HepG2 (cell line): ENCODE data around the gene VAMP2. TPM values are rescaled to one million over a fixed set of nuclear protein-coding genes. Genes with fewer than 3 reads are reported as not detected.
A peak's percentile ranks its signal among the peaks of the same experiment; 100 is the strongest.

ENCODE experiments used
- ASH2L ChIP-seq: fragments of 300-600, 200-600 bp; sonication (generic); IDR thresholded peaks from 2 replicates; pipeline ENCODE4 v1.7.0; 2017; ENCODE audit warnings: low read depth, mild to moderate bottlenecking, moderate library complexity, mixed read lengths, low read length; ENCODE audit not compliant: insufficient read length
- ATRX ChIP-seq: sonication (generic); formaldehyde crosslinking; IDR thresholded peaks from 2 replicates; pipeline ENCODE4 v1.4.0; 2020; ENCODE audit warnings: missing genetic modification reagents, borderline replicate concordance
- BCL6 ChIP-seq: IDR thresholded peaks from 2 replicates; pipeline ENCODE4 v1.6.1; 2016; ENCODE audit warnings: missing genetic modification reagents, missing compliant biosample characterization
- CBFB ChIP-seq: sonication (generic); formaldehyde crosslinking; IDR thresholded peaks from 2 replicates; pipeline ENCODE4 v1.4.0; 2020; ENCODE audit warnings: missing genetic modification reagents
- ETV6 ChIP-seq: sonication (generic); formaldehyde crosslinking; conservative IDR thresholded peaks from 2 replicates; pipeline ENCODE4 v1.4.0; 2020; ENCODE audit warnings: missing genetic modification reagents
- GABPB1 ChIP-seq: IDR thresholded peaks from 2 replicates; pipeline ENCODE4 v1.6.1; 2016; ENCODE audit warnings: mild to moderate bottlenecking, missing genetic modification reagents, moderate library complexity, missing compliant biosample characterization
- MED8 ChIP-seq: sonication (generic); formaldehyde crosslinking; IDR thresholded peaks from 2 replicates; pipeline ENCODE4 v1.8.1; 2023; ENCODE audit warnings: mild to moderate bottlenecking, missing genetic modification reagents; ENCODE audit not compliant: insufficient replicate concordance
- NPAS2 ChIP-seq: sonication (generic); formaldehyde crosslinking; IDR thresholded peaks from 2 replicates; pipeline ENCODE4 v1.8.0; 2022; ENCODE audit warnings: mild to moderate bottlenecking, missing genetic modification reagents, borderline replicate concordance
- NR1H2 ChIP-seq: sonication (generic); formaldehyde crosslinking; IDR thresholded peaks from 2 replicates; pipeline ENCODE4 v1.8.1; 2022; ENCODE audit warnings: low read depth, missing genetic modification reagents, borderline replicate concordance
- PCBP1 ChIP-seq: fragments of 200-400 bp; formaldehyde crosslinking; IDR thresholded peaks from 2 replicates; pipeline ENCODE4 v1.6.1; 2017; ENCODE audit warnings: mild to moderate bottlenecking, low read depth, low read length, borderline replicate concordance
- PTBP1 ChIP-seq: fragments of 200-400 bp; formaldehyde crosslinking; IDR thresholded peaks from 2 replicates; pipeline ENCODE4 v1.6.1; 2018; ENCODE audit warnings: low read length, low read depth; ENCODE audit not compliant: poor library complexity, severe bottlenecking
- RAD51 ChIP-seq: fragments of 450-650 bp; IDR thresholded peaks from 2 replicates; pipeline ENCODE4 v1.6.1; 2016; ENCODE audit warnings: borderline replicate concordance
- RORA ChIP-seq: sonication (generic); formaldehyde crosslinking; IDR thresholded peaks from 2 replicates; pipeline ENCODE4 v1.5.0; 2020; ENCODE audit warnings: mild to moderate bottlenecking, missing genetic modification reagents, moderate library complexity
- SRY ChIP-seq: sonication (generic); formaldehyde crosslinking; IDR thresholded peaks from 2 replicates; pipeline ENCODE4 v1.8.0; 2022; ENCODE audit warnings: mild to moderate bottlenecking, missing genetic modification reagents
- TEF ChIP-seq: sonication (generic); formaldehyde crosslinking; IDR thresholded peaks from 2 replicates; pipeline ENCODE4 v1.5.0; 2020; ENCODE audit warnings: missing genetic modification reagents
- XBP1 ChIP-seq: sonication (generic); formaldehyde crosslinking; IDR thresholded peaks from 2 replicates; pipeline ENCODE4 v1.5.0; 2020; ENCODE audit warnings: missing genetic modification reagents
- ZFY ChIP-seq: sonication (generic); formaldehyde crosslinking; IDR thresholded peaks from 2 replicates; pipeline ENCODE4 v1.4.0; 2020; ENCODE audit warnings: missing genetic modification reagents
- ZKSCAN1 ChIP-seq: fragments of 150-350 bp; IDR thresholded peaks from 2 replicates; pipeline ENCODE4 v1.6.1; 2014; ENCODE audit warnings: low read length
- ZNF143 ChIP-seq: sonication (generic); formaldehyde crosslinking; IDR thresholded peaks from 2 replicates; pipeline ENCODE4 v1.4.0; 2020; ENCODE audit warnings: missing genetic modification reagents
- ZNF234 ChIP-seq: sonication (generic); formaldehyde crosslinking; conservative IDR thresholded peaks from 2 replicates; pipeline ENCODE4 v1.5.1; 2020; ENCODE audit warnings: mild to moderate bottlenecking, missing genetic modification reagents
- ZNF263 ChIP-seq: sonication (generic); formaldehyde crosslinking; IDR thresholded peaks from 2 replicates; pipeline ENCODE4 v1.4.0; 2020; ENCODE audit warnings: missing genetic modification reagents
- ZNF337 ChIP-seq: sonication (generic); formaldehyde crosslinking; IDR thresholded peaks from 2 replicates; pipeline ENCODE4 v1.5.1; 2020; ENCODE audit warnings: missing genetic modification reagents, low read depth, mild to moderate bottlenecking, borderline replicate concordance
- ZNF570 ChIP-seq: sonication (generic); formaldehyde crosslinking; IDR thresholded peaks from 2 replicates; pipeline ENCODE4 v1.4.0; 2020; ENCODE audit warnings: mild to moderate bottlenecking, missing genetic modification reagents, borderline replicate concordance
- ZNF772 ChIP-seq: sonication (generic); formaldehyde crosslinking; IDR thresholded peaks from 2 replicates; pipeline ENCODE4 v1.5.0; 2020; ENCODE audit warnings: mild to moderate bottlenecking, missing genetic modification reagents
- polyA plus RNA-seq, 8 experiments: library from polyadenylated mRNA; depleted of rRNA in 3 of 8; stranded (reverse) in 7 of 8; unstranded in 1 of 8; fragments of >200 nt; fragmentation: Illumina TruSeq in 4 of 8; extraction: Trizol in 4 of 8; gene quantifications; 2 replicates each; pipeline versions ENCODE4 v1.2.1 to v1.2.3, GENCODE V29; 2011 to 2016; ENCODE audit warnings: low read depth in 4 of 8, missing spikeins in 1 of 8, mixed read lengths in 1 of 8; ENCODE audit not compliant: insufficient read depth in 1 of 8
- total RNA-seq, 5 experiments: library from RNA; depleted of rRNA; stranded (reverse); fragments of >200 nt; fragmentation: Illumina TruSeq; extraction: Trizol; gene quantifications; 2 replicates each; pipeline ENCODE4 v1.2.3, GENCODE V29; 2016; ENCODE audit warnings: low read depth in 1 of 5
- TF ChIP-seq, protein P1 (sequence below): IDR thresholded peaks from 2 replicates; pipeline ENCODE4 v1.6.1; 2016; ENCODE audit warnings: missing genetic modification reagents, missing compliant biosample characterization
- TF ChIP-seq, protein P2 (sequence below): sonication (generic); formaldehyde crosslinking; IDR thresholded peaks from 2 replicates; pipeline ENCODE4 v1.5.0; 2020; ENCODE audit warnings: mild to moderate bottlenecking, missing genetic modification reagents, borderline replicate concordance

Gene VAMP2
- total and polyA plus RNA-seq, 2 of the 13 experiments (the other 11 are each of a cell fraction or from before 2014, with no cell fraction given): 3.9 to 17.2 TPM

GRCh38 chr17:8185582-8186445, 23.1 kb upstream of the VAMP2 start (continued):
- no peak for TF ChIP-seq ZNF570 (CRISPR knock-in tag)
- TF ChIP-seq XBP1 (CRISPR knock-in tag): no peak
- TF ChIP-seq ETV6 (CRISPR knock-in tag): no peak; the same call in 1 of the 2 replicates
- no peak for TF ChIP-seq TEF
- TF ChIP-seq RORA (CRISPR knock-in tag): no peak
- TF ChIP-seq, protein P1, sequence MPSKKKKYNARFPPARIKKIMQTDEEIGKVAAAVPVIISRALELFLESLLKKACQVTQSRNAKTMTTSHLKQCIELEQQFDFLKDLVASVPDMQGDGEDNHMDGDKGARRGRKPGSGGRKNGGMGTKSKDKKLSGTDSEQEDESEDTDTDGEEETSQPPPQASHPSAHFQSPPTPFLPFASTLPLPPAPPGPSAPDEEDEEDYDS (CRISPR knock-in tag): no peak
- TF ChIP-seq ZFY (CRISPR knock-in tag): peak; percentile 30
- no peak for TF ChIP-seq ASH2L
- TF ChIP-seq ZNF263 (CRISPR knock-in tag): 0 out of 2 replicates have a peak, but pooled peaks have one; percentile 8
- TF ChIP-seq ZKSCAN1: no peak
- no peak for TF ChIP-seq PCBP1
- no peak; the same call in 1 of the 2 replicates for TF ChIP-seq ZNF772 (CRISPR knock-in tag)
- no peak for TF ChIP-seq BCL6
- no peak for TF ChIP-seq ZNF234 (CRISPR knock-in tag)
- TF ChIP-seq, protein P2, sequence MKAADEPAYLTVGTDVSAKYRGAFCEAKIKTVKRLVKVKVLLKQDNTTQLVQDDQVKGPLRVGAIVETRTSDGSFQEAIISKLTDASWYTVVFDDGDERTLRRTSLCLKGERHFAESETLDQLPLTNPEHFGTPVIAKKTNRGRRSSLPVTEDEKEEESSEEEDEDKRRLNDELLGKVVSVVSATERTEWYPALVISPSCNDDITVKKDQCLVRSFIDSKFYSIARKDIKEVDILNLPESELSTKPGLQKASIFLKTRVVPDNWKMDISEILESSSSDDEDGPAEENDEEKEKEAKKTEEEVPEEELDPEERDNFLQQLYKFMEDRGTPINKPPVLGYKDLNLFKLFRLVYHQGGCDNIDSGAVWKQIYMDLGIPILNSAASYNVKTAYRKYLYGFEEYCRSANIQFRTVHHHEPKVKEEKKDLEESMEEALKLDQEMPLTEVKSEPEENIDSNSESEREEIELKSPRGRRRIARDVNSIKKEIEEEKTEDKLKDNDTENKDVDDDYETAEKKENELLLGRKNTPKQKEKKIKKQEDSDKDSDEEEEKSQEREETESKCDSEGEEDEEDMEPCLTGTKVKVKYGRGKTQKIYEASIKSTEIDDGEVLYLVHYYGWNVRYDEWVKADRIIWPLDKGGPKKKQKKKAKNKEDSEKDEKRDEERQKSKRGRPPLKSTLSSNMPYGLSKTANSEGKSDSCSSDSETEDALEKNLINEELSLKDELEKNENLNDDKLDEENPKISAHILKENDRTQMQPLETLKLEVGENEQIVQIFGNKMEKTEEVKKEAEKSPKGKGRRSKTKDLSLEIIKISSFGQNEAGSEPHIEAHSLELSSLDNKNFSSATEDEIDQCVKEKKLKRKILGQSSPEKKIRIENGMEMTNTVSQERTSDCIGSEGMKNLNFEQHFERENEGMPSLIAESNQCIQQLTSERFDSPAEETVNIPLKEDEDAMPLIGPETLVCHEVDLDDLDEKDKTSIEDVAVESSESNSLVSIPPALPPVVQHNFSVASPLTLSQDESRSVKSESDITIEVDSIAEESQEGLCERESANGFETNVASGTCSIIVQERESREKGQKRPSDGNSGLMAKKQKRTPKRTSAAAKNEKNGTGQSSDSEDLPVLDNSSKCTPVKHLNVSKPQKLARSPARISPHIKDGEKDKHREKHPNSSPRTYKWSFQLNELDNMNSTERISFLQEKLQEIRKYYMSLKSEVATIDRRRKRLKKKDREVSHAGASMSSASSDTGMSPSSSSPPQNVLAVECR (CRISPR knock-in tag): peak; percentile 43; the same call in 1 of the 2 replicates
- TF ChIP-seq MED8: no peak
- no peak for TF ChIP-seq ATRX (CRISPR knock-in tag)
- TF ChIP-seq NR1H2 (CRISPR knock-in tag): no peak
- peak; percentile 55; the same call in 1 of the 2 replicates for TF ChIP-seq SRY (CRISPR knock-in tag)
- TF ChIP-seq NPAS2: no peak
- TF ChIP-seq RAD51: no peak
- TF ChIP-seq PTBP1: no peak
- TF ChIP-seq ZNF143: no peak
- TF ChIP-seq GABPB1 (CRISPR knock-in tag): peak; percentile 15; the same call in 1 of the 2 replicates
- peak; percentile 44; the same call in 1 of the 2 replicates for TF ChIP-seq CBFB (CRISPR knock-in tag)
- no peak for TF ChIP-seq ZNF337 (CRISPR knock-in tag)
